Choroid plexus epithelial cell (primary cell): ENCODE results near the gene C5AR2.

Experiments
- DNase-seq: peaks from one replicate; pipeline ENCODE4 v3.0.0-alpha.2; 2010; ENCODE audit warnings: low read depth
- H3K4me3 ChIP-seq: 2 replicates; pipeline ENCODE4 v1.5.1; 2011; ENCODE audit warnings: low read depth, mild to moderate bottlenecking, control low read depth, low read length, moderate library complexity
- TF ChIP-seq, protein P1 (sequence below): conservative IDR thresholded peaks from 2 replicates; pipeline ENCODE4 v1.5.1; 2011; ENCODE audit warnings: low read depth, mild to moderate bottlenecking, control low read depth, inconsistent platforms, low read length, moderate library complexity

Gene C5AR2

DNA sequence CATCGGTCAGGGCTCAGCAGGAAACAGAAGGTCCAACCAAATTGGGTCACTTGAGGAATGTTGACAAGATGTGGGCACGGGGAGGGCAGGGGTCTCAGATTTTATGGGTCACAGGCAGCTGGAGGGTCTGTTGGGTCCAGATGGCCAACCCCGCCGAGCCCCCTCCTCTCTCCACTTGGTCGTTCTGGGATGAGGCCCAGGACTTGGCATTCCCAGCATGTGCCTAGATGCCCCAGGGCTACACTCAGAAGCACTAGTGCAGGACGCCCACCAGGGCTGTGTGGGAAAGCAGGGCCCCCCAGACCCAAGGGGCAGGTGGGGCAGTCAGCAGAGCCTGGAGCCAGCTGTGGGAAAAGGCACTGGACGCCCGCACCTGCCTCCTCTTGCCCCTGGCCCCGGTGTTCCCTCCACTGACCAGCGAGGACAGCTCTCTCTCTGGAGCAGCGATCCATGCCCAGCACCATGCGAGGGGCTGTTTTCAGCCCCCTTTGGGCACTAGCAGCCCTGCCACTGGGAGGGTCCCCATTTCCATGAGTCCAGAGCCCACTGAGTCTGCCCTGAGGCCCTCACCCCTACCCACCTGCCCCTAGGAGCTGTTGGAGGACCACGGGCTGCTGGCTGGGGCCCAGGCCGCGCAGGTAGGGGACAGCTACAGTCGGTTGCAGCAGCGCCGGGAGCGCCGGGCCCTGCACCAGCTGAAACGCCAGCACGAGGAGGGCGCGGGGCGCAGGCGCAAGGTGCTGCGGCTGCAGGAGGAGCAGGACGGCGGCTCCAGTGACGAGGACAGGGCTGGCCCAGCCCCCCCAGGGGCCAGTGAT is 43.1 kb downstream of the C5AR2 start:
- TF ChIP-seq, protein P1, sequence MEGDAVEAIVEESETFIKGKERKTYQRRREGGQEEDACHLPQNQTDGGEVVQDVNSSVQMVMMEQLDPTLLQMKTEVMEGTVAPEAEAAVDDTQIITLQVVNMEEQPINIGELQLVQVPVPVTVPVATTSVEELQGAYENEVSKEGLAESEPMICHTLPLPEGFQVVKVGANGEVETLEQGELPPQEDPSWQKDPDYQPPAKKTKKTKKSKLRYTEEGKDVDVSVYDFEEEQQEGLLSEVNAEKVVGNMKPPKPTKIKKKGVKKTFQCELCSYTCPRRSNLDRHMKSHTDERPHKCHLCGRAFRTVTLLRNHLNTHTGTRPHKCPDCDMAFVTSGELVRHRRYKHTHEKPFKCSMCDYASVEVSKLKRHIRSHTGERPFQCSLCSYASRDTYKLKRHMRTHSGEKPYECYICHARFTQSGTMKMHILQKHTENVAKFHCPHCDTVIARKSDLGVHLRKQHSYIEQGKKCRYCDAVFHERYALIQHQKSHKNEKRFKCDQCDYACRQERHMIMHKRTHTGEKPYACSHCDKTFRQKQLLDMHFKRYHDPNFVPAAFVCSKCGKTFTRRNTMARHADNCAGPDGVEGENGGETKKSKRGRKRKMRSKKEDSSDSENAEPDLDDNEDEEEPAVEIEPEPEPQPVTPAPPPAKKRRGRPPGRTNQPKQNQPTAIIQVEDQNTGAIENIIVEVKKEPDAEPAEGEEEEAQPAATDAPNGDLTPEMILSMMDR, result no peak
- no peak overlapping the region for H3K4me3 ChIP-seq
- DNase-seq, result no peak

DNA sequence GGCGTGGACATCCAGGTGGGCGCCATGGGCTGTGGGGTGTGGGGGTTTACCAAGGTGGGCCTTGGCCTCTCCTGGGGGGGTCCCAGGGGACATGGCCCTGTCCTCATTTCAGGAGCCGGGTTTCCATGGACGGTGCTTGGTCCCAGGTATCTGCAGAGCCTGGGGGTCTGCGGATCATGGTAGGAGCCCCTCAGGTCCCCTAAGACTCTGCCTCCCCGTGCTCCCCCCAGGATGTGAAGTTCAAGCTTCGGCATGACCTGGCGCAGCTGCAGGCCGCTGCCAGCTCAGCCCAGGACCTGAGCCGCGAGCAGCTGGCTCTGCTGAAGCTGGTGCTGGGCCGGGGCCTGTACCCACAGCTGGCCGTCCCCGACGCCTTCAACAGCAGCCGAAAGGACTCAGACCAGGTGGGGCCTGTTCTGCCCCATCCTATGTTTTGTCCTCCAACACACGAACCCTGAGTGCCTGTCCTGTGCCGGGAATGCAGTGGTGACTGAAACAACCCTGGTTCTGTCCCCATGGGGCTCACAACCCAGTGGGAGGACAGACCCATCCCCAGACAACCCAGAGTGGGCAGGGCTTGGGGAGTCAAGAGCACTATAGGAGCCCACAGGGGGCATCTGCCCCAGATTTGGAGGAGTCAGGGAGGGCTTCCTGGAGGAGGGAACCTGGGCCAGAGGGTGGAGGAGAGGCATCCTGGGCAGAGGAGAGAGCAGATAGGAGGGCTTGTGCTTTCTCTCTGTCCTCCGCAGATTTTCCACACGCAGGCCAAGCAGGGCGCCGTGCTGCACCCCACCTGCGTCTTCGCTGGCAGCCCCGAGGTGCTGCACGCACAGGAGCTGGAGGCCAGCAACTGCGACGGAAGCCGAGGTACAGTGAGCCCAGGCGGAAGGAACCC is 44.0 kb downstream of the C5AR2 start:
- TF ChIP-seq, protein P1, result no peak
- no peak overlapping the region for H3K4me3 ChIP-seq
- DNase-seq, result no peak

DNA sequence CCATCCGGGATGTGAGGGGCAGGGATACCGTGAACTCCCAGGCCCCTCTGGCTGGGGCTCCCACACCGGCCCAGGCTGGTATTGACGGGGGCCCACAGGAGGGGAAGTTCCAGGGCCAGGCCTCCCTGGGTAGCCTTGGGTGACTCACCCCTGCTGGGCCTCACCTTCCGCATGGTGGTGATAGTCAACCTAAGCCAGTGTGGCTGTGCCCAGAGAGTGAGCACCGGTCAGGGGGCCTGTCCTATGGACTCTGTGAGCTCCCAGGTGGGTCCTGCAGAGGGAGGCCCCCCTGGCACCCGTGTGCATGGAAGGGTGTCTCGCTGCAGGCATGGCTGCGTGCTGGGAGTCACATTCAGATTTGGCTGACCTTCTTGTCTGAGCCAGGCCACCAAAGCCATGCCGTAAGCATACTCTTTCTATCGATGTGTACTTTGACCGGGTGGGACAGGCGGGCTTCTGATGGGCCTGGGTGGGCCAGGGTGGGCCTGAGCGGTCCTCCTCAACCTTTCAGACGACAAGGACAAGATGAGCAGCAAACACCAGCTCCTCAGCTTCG is 44.7 kb downstream of the C5AR2 start:
- DNase-seq, result no peak
- TF ChIP-seq, protein P1, result no peak
- H3K4me3 ChIP-seq, result no peak overlapping the region

GRCh38 chr19:47377208-47377701 is 45.3 kb downstream of the C5AR2 start:
- H3K4me3 ChIP-seq, result no peak overlapping the region
- no peak for DNase-seq
- TF ChIP-seq, protein P1, result no peak

DNA sequence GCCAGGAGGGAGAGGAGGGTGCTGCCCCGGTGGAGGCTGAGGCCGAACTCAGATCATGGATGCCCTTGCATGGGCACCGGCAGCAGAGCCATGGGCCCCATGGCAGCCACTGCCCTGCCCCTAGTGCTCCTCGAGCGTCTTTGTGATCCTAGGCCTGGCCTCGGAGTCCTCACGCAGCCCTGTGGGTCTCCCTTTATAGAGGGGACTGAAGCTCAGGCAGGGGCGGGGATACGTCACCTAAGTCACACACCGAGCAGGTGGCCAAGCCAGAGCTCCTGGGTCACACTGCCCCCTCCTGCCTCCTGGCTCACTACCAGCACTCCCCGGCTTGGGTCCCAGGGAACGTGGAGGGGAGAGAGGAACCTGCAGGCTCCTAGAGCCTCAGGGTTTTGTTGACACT is 45.8 kb downstream of the C5AR2 start:
- DNase-seq, result no peak
- no peak overlapping the region for H3K4me3 ChIP-seq
- TF ChIP-seq, protein P1, result no peak

DNA sequence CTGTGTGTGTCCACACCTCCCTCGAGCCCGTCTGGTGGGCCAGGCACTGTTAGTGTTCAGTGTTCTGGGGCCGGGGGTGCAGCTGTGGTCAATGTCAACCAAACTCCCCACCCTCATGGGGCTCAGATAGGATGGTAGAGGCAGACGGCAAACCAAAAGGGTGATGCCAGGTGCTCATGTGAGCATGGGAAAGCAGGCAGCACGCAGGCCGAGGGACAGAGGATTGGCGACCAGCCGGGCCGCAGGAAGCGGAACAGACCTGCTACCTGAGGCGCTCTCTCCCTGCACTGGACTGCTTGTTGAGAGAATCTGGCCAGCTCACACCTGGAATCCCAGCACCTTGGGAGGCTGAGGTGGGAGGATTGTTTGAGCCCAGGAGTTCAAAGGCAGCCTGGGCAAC is 46.3 kb downstream of the C5AR2 start:
- TF ChIP-seq, protein P1, result no peak
- DNase-seq, result no peak
- H3K4me3 ChIP-seq, result no peak overlapping the region
